Effector memory CD8-positive, alpha-beta T cell (primary cell): ENCODE data around the gene CYBC1.
"Not testable (repeated sequence)": the region's sequence is repeated elsewhere in the genome, so short reads cannot be mapped to it uniquely, and the experiment has no call there.

ENCODE experiments used
- ATAC-seq: fragments of 150-1000 bp; cut with Tn5 transposase; replicated peaks from 2 replicates; pipeline ENCODE4 v1.10.0; 2021; ENCODE audit warnings: mild to moderate bottlenecking, moderate library complexity
- DNase-seq, 3 experiments: peaks; one replicate each; pipeline ENCODE4 v3.0.0; 2021
- H3K27ac Mint-ChIP-seq, 2 donors: one replicate each; pipeline ENCODE4 v1.8.0; 2022; ENCODE audit warnings: mild to moderate bottlenecking in 2 of 2, mixed read lengths in 2 of 2, moderate library complexity in 2 of 2
- H3K27me3 Mint-ChIP-seq, 2 donors: one replicate each; pipeline ENCODE4 v1.8.0; 2022; ENCODE audit warnings: mixed read lengths in 2 of 2
- H3K36me3 Mint-ChIP-seq: one replicate; pipeline ENCODE4 v1.8.0; 2022; ENCODE audit warnings: mild to moderate bottlenecking, moderate library complexity, mixed read lengths; ENCODE audit not compliant: insufficient read depth
- H3K4me1 Mint-ChIP-seq, 2 donors: one replicate each; pipeline ENCODE4 v1.8.0; 2022; ENCODE audit warnings: low read depth in 2 of 2, mixed read lengths in 2 of 2
- H3K4me3 Mint-ChIP-seq, 2 donors: one replicate each; pipeline ENCODE4 v1.8.0; 2022; ENCODE audit warnings: mild to moderate bottlenecking in 2 of 2, mixed read lengths in 2 of 2, moderate library complexity in 2 of 2
- H3K9me3 Mint-ChIP-seq, 2 donors: one replicate each; pipeline ENCODE4 v1.8.0; 2022; ENCODE audit warnings: mixed read lengths in 2 of 2

The CYBC1 gene

GRCh38 chr17:82465023-82465603, 14.6 kb upstream of the CYBC1 start:
- no peaks in the 10 kb centered on the region for H3K27me3 Mint-ChIP-seq
- peaks cover 22 to 24% of the 10 kb centered on the region in 2 donors for H3K4me1 Mint-ChIP-seq
- DNase-seq (no peak), ATAC-seq (no peak)
- H3K4me3 Mint-ChIP-seq: no peak overlapping the region
- H3K27ac Mint-ChIP-seq: no peak overlapping the region
- H3K36me3 Mint-ChIP-seq: peaks cover 81% of the 10 kb centered on the region
- no peaks in the 10 kb centered on the region for H3K9me3 Mint-ChIP-seq

- DNase-seq (no peak), ATAC-seq (no peak)
- no peaks in the 10 kb centered on the region for H3K9me3 Mint-ChIP-seq
- H3K27me3 Mint-ChIP-seq: no peaks in the 10 kb centered on the region
- peak overlapping the region in 1 of 2 donors; percentile 31 for H3K27ac Mint-ChIP-seq
- H3K4me1 Mint-ChIP-seq: peaks cover 22 to 24% of the 10 kb centered on the region in 2 donors
- peaks cover 84% of the 10 kb centered on the region for H3K36me3 Mint-ChIP-seq
- no peak overlapping the region for H3K4me3 Mint-ChIP-seq
Measured at GRCh38 chr17:82464567-82464929, 14.0 kb upstream of the CYBC1 start.

GRCh38 chr17:82463925-82464566, 13.5 kb upstream of the CYBC1 start:
- Mint-ChIP-seq H3K4me3 (no peak overlapping the region), H3K36me3 (peaks cover 83% of the 10 kb centered on the region), H3K9me3 (no peaks in the 10 kb centered on the region), H3K27me3 (no peaks in the 10 kb centered on the region), H3K27ac (peak overlapping the region in 1 of 2 donors; percentile 31), H3K4me1 (peaks cover 27 to 30% of the 10 kb centered on the region in 2 donors)
- DNase-seq (no peak), ATAC-seq (no peak)

GRCh38 chr17:82463391-82463790, 12.8 kb upstream of the CYBC1 start:
- H3K4me3 Mint-ChIP-seq: no peak overlapping the region
- ATAC-seq: no peak
- H3K36me3 Mint-ChIP-seq: peaks cover 82% of the 10 kb centered on the region
- no peaks in the 10 kb centered on the region for H3K27me3 Mint-ChIP-seq
- DNase-seq: no peak
- peaks cover 29 to 30% of the 10 kb centered on the region in 2 donors for H3K4me1 Mint-ChIP-seq
- H3K9me3 Mint-ChIP-seq: no peaks in the 10 kb centered on the region
- no peak overlapping the region for H3K27ac Mint-ChIP-seq

GRCh38 chr17:82461827-82462524, 11.4 kb upstream of the CYBC1 start:
- H3K27ac Mint-ChIP-seq: peak overlapping the region; percentile 3 to 65
- H3K4me1 Mint-ChIP-seq: peaks cover 39 to 40% of the 10 kb centered on the region in 2 donors
- H3K4me3 Mint-ChIP-seq: no peak overlapping the region

GRCh38 chr17:82459936-82460335, 9.4 kb upstream of the CYBC1 start:
- H3K4me1 Mint-ChIP-seq: peaks cover 36 to 40% of the 10 kb centered on the region in 2 donors
- H3K9me3 Mint-ChIP-seq, H3K27ac Mint-ChIP-seq, DNase-seq, H3K27me3 Mint-ChIP-seq, ATAC-seq: not testable (repeated sequence)
- peak overlapping the region in 1 of 2 donors; percentile 91 for H3K4me3 Mint-ChIP-seq
- peaks cover 62% of the 10 kb centered on the region for H3K36me3 Mint-ChIP-seq

More at GRCh38 chr17:82461827-82462524, 11.4 kb upstream of the CYBC1 start:
- Mint-ChIP-seq H3K9me3 (no peaks in the 10 kb centered on the region), H3K36me3 (peaks cover 78% of the 10 kb centered on the region), H3K27me3 (no peaks in the 10 kb centered on the region)
- ATAC-seq (no peak), DNase-seq (no peak)

- ATAC-seq (peak; percentile 3), DNase-seq (peak; percentile 32 to 41 (median 37))
- Mint-ChIP-seq H3K4me1 (peaks cover 31 to 37% of the 10 kb centered on the region in 2 donors), H3K27me3 (no peaks in the 10 kb centered on the region), H3K27ac (peak overlapping the region; percentile 90 to 96), H3K4me3 (peak overlapping the region; percentile 91 to 92), H3K9me3 (no peaks in the 10 kb centered on the region), H3K36me3 (peaks cover 56% of the 10 kb centered on the region)
Measured at GRCh38 chr17:82458885-82459424, 8.4 kb upstream of the CYBC1 start.

- Mint-ChIP-seq H3K4me3 (peak within 1 kb of the TSS; percentile 91 to 92), H3K36me3 (peaks cover 51% of the 10 kb centered on the region), H3K4me1 (peaks cover 26 to 31% of the 10 kb centered on the region in 2 donors), H3K27ac (peak within 1 kb of the TSS; percentile 94 to 96), H3K9me3 (no peaks in the 10 kb centered on the region), H3K27me3 (no peaks in the 10 kb centered on the region)
- ATAC-seq (peak; percentile 92), DNase-seq (peak; percentile 88 to 93 (median 93))
Measured at GRCh38 chr17:82458179-82458884, 7.8 kb upstream of the CYBC1 start, which contains the start of gene NARF. NARF (plus strand) TSS chr17:82458741; CDS start chr17:82458804, 63 bp downstream.

- H3K36me3 Mint-ChIP-seq: peaks cover 46% of the 10 kb centered on the region
- H3K27ac Mint-ChIP-seq: peak overlapping the region; percentile 94 to 96
- H3K4me3 Mint-ChIP-seq: peak overlapping the region; percentile 91 to 92
- no peaks in the 10 kb centered on the region for H3K9me3 Mint-ChIP-seq
- ATAC-seq (no peak), DNase-seq (no peak)
- no peaks in the 10 kb centered on the region for H3K27me3 Mint-ChIP-seq
- H3K4me1 Mint-ChIP-seq: peaks cover 24 to 28% of the 10 kb centered on the region in 2 donors
Measured at GRCh38 chr17:82457929-82458178, 7.3 kb upstream of the CYBC1 start.

- Mint-ChIP-seq H3K4me1 (peaks cover 20 to 26% of the 10 kb centered on the region in 2 donors), H3K4me3 (peak overlapping the region; percentile 91 to 92), H3K27ac (peak overlapping the region; percentile 94 to 96), H3K36me3 (peaks cover 41% of the 10 kb centered on the region), H3K9me3 (no peaks in the 10 kb centered on the region), H3K27me3 (no peaks in the 10 kb centered on the region)
- DNase-seq (no peak), ATAC-seq (no peak)
Measured at GRCh38 chr17:82457073-82457928, 6.7 kb upstream of the CYBC1 start.

- not testable (repeated sequence) for ATAC-seq, DNase-seq, H3K27me3 Mint-ChIP-seq, H3K27ac Mint-ChIP-seq, H3K4me3 Mint-ChIP-seq, H3K9me3 Mint-ChIP-seq
- Mint-ChIP-seq H3K36me3 (peaks cover 31% of the 10 kb centered on the region), H3K4me1 (peaks cover 22 to 32% of the 10 kb centered on the region in 2 donors)
Measured at GRCh38 chr17:82453706-82454105, 3.2 kb upstream of the CYBC1 start.

- H3K27me3 Mint-ChIP-seq, H3K4me3 Mint-ChIP-seq, DNase-seq, ATAC-seq, H3K27ac Mint-ChIP-seq, H3K9me3 Mint-ChIP-seq: not testable (repeated sequence)
- peaks cover 22 to 32% of the 10 kb centered on the region in 2 donors for H3K4me1 Mint-ChIP-seq
- H3K36me3 Mint-ChIP-seq: peaks cover 27% of the 10 kb centered on the region
Measured at GRCh38 chr17:82453151-82453550, 2.6 kb upstream of the CYBC1 start.
